SK-N-SH (cell line): ENCODE measurements around the gene EWSR1.

Experiments
- CTCF ChIP-seq: fragments of 200-600 bp; sonication (generic); IDR thresholded peaks from 2 replicates; pipeline ENCODE4 v1.6.1; 2017; ENCODE audit warnings: antibody characterized with exemption, mild to moderate bottlenecking, moderate library complexity
- MAX ChIP-seq: IDR thresholded peaks from 2 replicates; pipeline ENCODE4 v1.4.0; 2012; ENCODE audit warnings: low read depth
- POLR2AphosphoS5 ChIP-seq: IDR thresholded peaks from 2 replicates; pipeline ENCODE4 v1.6.1; 2012; ENCODE audit warnings: low read depth, low read length
- TAF1 ChIP-seq: IDR thresholded peaks from 2 replicates; pipeline ENCODE4 v1.6.1; 2012; ENCODE audit warnings: low read depth, mild to moderate bottlenecking, low read length, moderate library complexity, borderline replicate concordance
- YY1 ChIP-seq: IDR thresholded peaks from 2 replicates; pipeline ENCODE4 v1.4.0; 2012; ENCODE audit warnings: low read depth, mild to moderate bottlenecking

GRCh38 chr22:29335656-29336055, 67.6 kb downstream of the EWSR1 start:
- no peak for TF ChIP-seq TAF1
- no peak for TF ChIP-seq MAX
- no peak for TF ChIP-seq YY1
- TF ChIP-seq POLR2AphosphoS5, result no peak
- no peak for TF ChIP-seq CTCF
